Measurements from ENCODE around the gene LAMP5. TPM values are rescaled to one million over a fixed set of nuclear protein-coding genes. Genes with fewer than 3 reads are reported as not detected.

Gene LAMP5
- total and polyA plus RNA-seq, 2 of the 13 experiments (the other 11 are each of a cell fraction or from before 2014, with no cell fraction given), result not detected

DNA sequence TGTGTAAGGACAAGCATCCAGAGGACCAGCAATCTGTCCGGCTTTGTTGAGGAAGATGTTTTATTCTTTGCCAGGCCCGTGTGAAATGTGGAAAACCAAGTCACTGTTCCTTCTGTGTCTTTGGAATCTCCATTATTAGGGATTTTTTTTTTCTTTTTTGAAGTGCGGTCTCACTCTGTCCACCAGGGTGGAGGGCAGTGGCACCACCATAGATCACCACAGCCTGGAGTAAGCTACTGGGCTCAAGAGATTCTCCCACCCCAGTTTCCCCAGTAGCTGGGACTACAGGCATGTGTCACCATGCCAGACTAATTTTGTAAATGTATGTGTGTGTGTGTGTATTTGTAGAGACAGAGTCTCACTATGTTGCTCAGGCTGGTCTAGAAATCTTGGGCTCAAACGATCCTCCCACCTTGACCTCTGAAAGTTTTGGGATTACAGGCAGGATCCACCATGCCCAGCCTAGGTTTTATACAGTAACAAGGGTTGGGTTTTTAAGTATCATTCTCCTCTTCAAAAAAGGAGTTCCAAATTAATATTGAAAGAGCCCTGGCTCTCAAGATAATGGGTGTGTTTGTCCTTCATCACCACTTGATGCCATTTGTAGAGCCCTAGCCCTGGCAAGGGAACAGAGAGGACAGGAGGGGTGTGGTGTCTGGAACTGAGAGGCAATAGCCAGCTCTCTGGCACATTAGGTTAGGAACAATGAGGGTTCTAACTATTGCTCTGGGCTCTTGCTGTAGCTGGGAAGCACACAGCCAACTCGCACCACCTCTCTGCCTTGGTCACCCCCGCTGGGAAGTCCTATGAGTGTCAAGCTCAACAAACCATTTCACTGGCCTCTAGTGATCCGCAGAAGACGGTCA, 3.1 kb downstream of the LAMP5 start:
- ChIA-PET POLR2A (no interaction called here), CTCF (ENCODE audit: low intra/inter-chr PET ratio, low total read pairs) (no interaction called here)
- Histone ChIP-seq H3K79me2 (ENCODE audit: insufficient read depth, low read length) (no peaks in the 10 kb centered on the region), H3K4me1 (ENCODE audit: insufficient read depth, low read length) (no peaks in the 10 kb centered on the region), H3K27me3 (ENCODE audit: control insufficient read depth in 1 of 2, insufficient read depth in 2 of 2, low read length in 2 of 2) (peaks cover 2 to 57% of the 10 kb centered on the region in 2 experiments; a peak in 4 of 5 replicates), H3K9me3 (ENCODE audit: low read length) (no peaks in the 10 kb centered on the region), H3K27ac (ENCODE audit: extremely low read length, insufficient read depth, low read length) (no peak overlapping the region), H2AFZ (ENCODE audit: low read length) (no peak overlapping the region), H3K36me3 (replicated peaks in 1 of 2; ENCODE audit: control insufficient read depth in 1 of 2, insufficient read depth in 2 of 2, low read length in 2 of 2) (no peaks in the 10 kb centered on the region), H4K20me1 (ENCODE audit: insufficient read depth, low read length) (no peaks in the 10 kb centered on the region), H3K9ac (ENCODE audit: insufficient read depth, low read depth, low read length) (no peak overlapping the region), H3K4me2 (ENCODE audit: low read depth, low read length) (no peak overlapping the region), H3K4me3 (replicated peaks in 1 of 3; ENCODE audit: insufficient read depth in 1 of 3, low read depth in 2 of 3, low read length in 3 of 3) (no peak overlapping the region)
- no TSS peak for BruUV-seq (replicated peaks)
- no peak for FAIRE-seq
- no peak for TF ChIP-seq MAZ (IDR thresholded peaks at IDR 0.05; ENCODE audit: borderline replicate concordance, low read depth, low read length)
- TF ChIP-seq MAZ (CRISPR knock-in tag; IDR thresholded peaks at IDR 0.05; ENCODE audit: low read depth), result no peak
- TF ChIP-seq, protein P1, sequence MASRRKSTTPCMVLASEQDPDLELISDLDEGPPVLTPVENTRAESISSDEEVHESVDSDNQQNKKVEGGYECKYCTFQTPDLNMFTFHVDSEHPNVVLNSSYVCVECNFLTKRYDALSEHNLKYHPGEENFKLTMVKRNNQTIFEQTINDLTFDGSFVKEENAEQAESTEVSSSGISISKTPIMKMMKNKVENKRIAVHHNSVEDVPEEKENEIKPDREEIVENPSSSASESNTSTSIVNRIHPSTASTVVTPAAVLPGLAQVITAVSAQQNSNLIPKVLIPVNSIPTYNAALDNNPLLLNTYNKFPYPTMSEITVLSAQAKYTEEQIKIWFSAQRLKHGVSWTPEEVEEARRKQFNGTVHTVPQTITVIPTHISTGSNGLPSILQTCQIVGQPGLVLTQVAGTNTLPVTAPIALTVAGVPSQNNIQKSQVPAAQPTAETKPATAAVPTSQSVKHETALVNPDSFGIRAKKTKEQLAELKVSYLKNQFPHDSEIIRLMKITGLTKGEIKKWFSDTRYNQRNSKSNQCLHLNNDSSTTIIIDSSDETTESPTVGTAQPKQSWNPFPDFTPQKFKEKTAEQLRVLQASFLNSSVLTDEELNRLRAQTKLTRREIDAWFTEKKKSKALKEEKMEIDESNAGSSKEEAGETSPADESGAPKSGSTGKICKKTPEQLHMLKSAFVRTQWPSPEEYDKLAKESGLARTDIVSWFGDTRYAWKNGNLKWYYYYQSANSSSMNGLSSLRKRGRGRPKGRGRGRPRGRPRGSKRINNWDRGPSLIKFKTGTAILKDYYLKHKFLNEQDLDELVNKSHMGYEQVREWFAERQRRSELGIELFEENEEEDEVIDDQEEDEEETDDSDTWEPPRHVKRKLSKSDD (CRISPR knock-in tag; IDR thresholded peaks at IDR 0.05; ENCODE audit: low read depth), result no peak
- no peak for TF ChIP-seq HHEX (CRISPR knock-in tag; IDR thresholded peaks at IDR 0.05)
- TF ChIP-seq ZNF644 (CRISPR knock-in tag; IDR thresholded peaks at IDR 0.05; ENCODE audit: low read depth), result no peak
- TF ChIP-seq, protein P2, sequence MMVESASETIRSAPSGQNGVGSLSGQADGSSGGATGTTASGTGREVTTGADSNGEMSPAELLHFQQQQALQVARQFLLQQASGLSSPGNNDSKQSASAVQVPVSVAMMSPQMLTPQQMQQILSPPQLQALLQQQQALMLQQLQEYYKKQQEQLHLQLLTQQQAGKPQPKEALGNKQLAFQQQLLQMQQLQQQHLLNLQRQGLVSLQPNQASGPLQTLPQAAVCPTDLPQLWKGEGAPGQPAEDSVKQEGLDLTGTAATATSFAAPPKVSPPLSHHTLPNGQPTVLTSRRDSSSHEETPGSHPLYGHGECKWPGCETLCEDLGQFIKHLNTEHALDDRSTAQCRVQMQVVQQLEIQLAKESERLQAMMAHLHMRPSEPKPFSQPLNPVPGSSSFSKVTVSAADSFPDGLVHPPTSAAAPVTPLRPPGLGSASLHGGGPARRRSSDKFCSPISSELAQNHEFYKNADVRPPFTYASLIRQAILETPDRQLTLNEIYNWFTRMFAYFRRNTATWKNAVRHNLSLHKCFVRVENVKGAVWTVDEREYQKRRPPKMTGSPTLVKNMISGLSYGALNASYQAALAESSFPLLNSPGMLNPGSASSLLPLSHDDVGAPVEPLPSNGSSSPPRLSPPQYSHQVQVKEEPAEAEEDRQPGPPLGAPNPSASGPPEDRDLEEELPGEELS (CRISPR knock-in tag; IDR thresholded peaks at IDR 0.05), result no peak
- TF ChIP-seq TBL1XR1 (IDR thresholded peaks at IDR 0.05; ENCODE audit: borderline replicate concordance, low read length, partially characterized antibody), result no peak
- TF ChIP-seq ZNF776 (CRISPR knock-in tag; IDR thresholded peaks at IDR 0.05), result no peak
- TF ChIP-seq ZNF251 (CRISPR knock-in tag; IDR thresholded peaks at IDR 0.05), result no peak
- no peak for TF ChIP-seq FOSL2 (CRISPR knock-in tag; IDR thresholded peaks at IDR 0.05)
- no peak for TF ChIP-seq ZNF773 (CRISPR knock-in tag; IDR thresholded peaks at IDR 0.05; ENCODE audit: borderline replicate concordance)
- TF ChIP-seq, protein P3, sequence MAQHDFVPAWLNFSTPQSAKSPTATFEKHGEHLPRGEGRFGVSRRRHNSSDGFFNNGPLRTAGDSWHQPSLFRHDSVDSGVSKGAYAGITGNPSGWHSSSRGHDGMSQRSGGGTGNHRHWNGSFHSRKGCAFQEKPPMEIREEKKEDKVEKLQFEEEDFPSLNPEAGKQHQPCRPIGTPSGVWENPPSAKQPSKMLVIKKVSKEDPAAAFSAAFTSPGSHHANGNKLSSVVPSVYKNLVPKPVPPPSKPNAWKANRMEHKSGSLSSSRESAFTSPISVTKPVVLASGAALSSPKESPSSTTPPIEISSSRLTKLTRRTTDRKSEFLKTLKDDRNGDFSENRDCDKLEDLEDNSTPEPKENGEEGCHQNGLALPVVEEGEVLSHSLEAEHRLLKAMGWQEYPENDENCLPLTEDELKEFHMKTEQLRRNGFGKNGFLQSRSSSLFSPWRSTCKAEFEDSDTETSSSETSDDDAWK (CRISPR knock-in tag; IDR thresholded peaks at IDR 0.05), result no peak
- TF ChIP-seq TCF7L2 (IDR thresholded peaks at IDR 0.05; ENCODE audit: low read depth, low read length), result no peak
- TF ChIP-seq ZNF12 (CRISPR knock-in tag; IDR thresholded peaks at IDR 0.05), result no peak
- TF ChIP-seq JUND (CRISPR knock-in tag; IDR thresholded peaks at IDR 0.05), result no peak
- no peak for TF ChIP-seq ZNF34 (CRISPR knock-in tag; IDR thresholded peaks at IDR 0.05; ENCODE audit: borderline replicate concordance)
- WGBS (ENCODE audit: low lambda C conversion rate), result 8% methylated on average over 8 of the region's 8 CpGs
- intact Hi-C loops (cut with micrococcal nuclease; ENCODE audit: unreplicated experiment) (no loop called here), in situ Hi-C loops (cut with HindIII; ENCODE audit: extremely low pct_ligation_motif_present, low pct_unique_long_range_greater_than_20kb) (no loop called here)
- DNase-seq (ENCODE audit: low spot score), result no peak
- peak; percentile 59; the same call in 2 of the 3 replicates for ATAC-seq
